ENCODE measurements around the gene ADGRL3.
"Not testable (repeated sequence)": the region's sequence is repeated elsewhere in the genome, so short reads cannot be mapped to it uniquely, and the experiment has no call there.

The ADGRL3 gene

DNA sequence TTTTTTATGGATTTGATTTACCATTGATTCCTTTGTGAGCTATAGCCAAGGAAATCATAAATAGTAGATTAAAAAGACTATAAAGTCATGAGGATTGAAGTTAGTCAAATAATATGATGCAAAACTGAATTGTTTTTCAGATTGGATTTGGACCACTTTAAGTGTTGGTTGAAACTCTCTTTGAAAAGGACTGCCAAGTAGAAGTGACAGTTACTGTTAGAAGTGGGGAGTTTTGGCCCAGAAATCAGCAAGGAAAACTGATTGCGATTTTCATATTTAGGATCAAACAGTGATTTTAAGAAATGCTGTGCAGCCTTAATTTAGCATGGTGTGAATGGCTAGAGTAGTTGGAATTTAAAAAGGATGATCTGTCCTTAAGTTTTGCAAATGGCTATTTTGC, 4.9 kb downstream of the ADGRL3 start:
- DNase-seq (ENCODE audit: low read depth, low spot score): no peak

DNA sequence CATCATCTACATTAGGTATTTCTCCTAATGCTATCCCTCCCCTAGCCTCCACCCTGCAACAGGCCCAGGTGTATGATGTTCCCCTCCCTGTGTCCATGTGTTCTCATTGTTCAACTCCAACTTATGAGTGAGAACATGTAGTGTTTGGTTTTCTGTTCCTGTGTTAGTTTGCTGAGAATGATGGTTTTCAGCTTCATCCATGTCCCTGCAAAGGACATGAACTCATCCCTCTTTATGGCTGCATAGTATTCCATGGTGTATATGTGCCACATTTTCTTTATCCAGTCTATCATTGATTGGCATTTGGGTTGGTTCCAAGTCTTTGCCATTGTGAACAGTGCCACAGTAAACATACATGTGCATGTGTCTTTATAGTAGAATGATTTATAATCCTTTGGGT, 7.0 kb downstream of the ADGRL3 start:
- DNase-seq (ENCODE audit: low read depth, low spot score): not testable (repeated sequence)

GRCh38 chr4:61210186-61210939, 10.2 kb downstream of the ADGRL3 start:
- DNase-seq (ENCODE audit: low read depth, low spot score): no peak

GRCh38 chr4:61211781-61212180, 11.7 kb downstream of the ADGRL3 start:
- DNase-seq (ENCODE audit: low read depth, low spot score): no peak

DNA sequence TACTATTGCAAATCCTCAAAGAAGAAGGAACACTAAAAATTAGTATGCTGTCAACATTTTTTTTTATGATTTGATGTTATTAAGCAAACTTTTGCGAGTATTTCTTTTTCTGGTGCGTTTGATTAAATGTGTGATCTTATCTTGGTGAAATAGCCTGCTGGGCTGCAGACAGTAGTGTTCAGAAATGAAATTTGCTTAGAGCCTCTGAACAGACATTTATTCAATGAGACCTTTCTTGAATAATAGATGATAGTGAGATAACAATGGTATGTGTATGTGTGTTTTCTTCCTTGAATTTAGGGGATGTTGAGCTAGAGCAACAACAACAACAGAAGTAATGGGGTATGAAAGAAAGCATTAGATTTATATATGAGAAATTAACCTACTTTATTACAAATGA, 12.7 kb downstream of the ADGRL3 start:
- DNase-seq (ENCODE audit: low read depth, low spot score): no peak

- no peak for DNase-seq (ENCODE audit: low read depth, low spot score)
These were observed 14.6 kb downstream of the ADGRL3 start for GRCh38 chr4:61214680-61215079.

DNA sequence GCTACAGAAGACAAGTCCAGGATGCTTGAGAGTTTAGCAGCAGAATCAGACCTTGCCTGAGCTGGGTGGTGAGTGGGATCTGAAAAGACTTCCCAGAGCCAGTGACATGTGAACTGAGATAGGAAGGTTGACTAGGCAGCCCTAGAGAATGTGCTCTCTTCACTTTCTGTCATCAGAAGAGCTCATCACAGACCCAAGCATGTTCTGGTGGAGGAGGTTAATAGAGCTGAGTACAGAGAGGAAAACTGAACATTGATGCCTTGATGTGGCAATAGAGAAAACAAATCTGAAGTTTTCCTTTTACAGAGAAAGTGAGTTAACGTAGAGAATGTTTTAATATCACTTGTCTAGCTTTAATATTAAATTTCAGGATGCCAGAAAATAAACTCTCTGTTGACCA, 17.1 kb downstream of the ADGRL3 start:
- no peak for DNase-seq (ENCODE audit: low read depth, low spot score)

DNA sequence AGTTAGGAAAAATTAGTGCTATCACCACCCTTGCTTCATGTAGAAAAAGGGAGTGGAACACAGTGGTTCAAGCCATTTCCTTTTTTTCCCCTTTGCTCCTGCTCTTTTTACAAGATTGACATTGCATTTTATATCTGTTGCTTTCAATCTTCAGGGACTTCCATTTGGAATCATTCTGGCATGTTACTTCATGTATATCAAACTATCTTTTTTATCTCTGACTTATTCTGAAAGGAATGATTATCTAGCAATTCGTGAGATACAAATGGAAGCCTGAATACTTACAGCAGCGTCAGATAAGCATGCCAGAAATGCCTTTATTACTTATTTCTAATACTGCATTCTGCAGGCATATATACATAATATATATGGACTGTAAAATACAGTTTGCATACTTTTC, 20.4 kb downstream of the ADGRL3 start:
- no peak for DNase-seq (ENCODE audit: low read depth, low spot score)

DNA sequence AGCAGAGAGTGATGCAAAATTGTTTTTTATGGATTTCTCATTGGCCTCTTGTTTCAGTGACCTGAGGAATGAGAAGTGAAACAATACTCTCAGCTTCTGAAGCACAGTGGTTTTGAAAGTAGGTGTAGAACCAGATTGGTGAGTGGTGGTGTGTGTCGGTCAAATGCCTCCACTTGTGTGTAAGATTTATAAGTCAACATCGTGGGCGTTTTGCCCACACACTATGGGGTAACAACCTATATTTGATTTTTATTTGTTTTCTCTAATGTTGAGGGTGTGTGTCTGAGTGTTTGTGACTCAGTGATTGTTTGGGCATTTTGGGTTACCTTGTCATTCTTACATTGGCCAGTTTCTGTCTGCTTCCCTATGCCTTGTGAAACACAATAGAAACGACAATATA, 23.3 kb downstream of the ADGRL3 start:
- no peak for DNase-seq (ENCODE audit: low read depth, low spot score)

GRCh38 chr4:61224573-61224972, 24.4 kb downstream of the ADGRL3 start:
- no peak for DNase-seq (ENCODE audit: low read depth, low spot score)

- DNase-seq (ENCODE audit: low read depth, low spot score): no peak
These were observed 25.5 kb downstream of the ADGRL3 start for GRCh38 chr4:61225656-61226055.

- DNase-seq (ENCODE audit: low read depth, low spot score): no peak
These were observed 31.3 kb downstream of the ADGRL3 start for GRCh38 chr4:61231421-61231820.

DNA sequence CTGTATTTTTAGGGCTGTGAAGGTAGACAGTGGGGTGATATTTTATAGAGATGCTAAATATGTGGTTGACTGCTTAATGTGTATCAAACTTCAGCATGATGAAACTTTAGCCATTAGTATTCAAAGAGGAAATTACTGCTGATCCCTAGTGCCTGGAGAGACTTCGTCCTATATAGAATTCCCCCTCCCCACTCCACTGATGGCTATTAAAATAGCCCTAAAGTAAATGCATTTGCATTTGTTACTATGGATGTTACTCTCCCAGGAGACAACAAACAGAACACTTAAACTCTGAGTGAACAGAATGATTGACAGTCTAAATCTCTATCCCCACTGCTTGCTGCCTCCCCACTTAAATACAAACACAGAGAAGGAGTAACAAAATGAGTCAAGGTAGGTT, 39.1 kb downstream of the ADGRL3 start:
- no peak for DNase-seq (ENCODE audit: low read depth, low spot score)

DNA sequence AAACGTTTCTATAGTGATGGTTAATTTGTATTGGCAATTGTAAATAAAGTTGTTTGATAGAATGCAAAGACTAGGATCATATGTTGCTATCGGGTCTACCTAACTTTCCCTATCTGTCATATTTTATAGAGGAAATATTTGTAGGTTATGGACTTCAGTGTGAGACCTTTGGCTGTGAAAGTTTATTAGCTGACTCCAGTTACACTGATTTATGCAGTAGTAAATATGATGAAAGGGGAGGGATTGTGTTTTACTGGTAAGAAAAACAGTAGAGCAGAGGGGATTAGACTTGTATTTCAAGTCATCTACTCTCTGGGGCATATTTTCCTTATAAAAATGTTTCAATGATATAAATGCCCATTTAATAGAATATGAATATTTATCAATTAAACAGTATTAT, 43.8 kb downstream of the ADGRL3 start:
- no peak for DNase-seq (ENCODE audit: low read depth, low spot score)

GRCh38 chr4:61245069-61245714, 45.1 kb downstream of the ADGRL3 start:
- no peak for DNase-seq (ENCODE audit: low read depth, low spot score)

GRCh38 chr4:61246034-61246433, 45.9 kb downstream of the ADGRL3 start:
- DNase-seq (ENCODE audit: low read depth, low spot score): no peak

DNA sequence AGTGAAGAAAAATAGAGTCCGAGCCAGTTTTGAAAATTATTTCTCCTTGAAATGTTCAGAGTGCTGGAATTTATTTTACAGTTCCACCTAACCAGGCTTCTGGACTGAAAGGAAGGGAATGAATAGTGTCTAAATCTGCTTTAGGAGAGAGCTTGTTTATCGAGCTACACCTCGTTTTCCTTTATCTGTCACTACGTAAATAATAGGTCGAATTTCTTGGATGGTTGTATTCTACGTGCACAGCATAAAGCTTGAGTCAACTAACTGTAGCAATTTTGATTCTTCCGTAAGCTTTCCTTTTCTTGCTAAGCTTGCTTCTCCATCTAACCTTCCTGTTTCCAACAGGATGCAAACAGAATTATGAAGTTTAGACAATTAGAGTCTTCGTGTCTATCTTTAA, 48.6 kb downstream of the ADGRL3 start:
- no peak for DNase-seq (ENCODE audit: low read depth, low spot score)

- no peak for DNase-seq (ENCODE audit: low read depth, low spot score)
These were observed 51.0 kb downstream of the ADGRL3 start for GRCh38 chr4:61251129-61251528.

GRCh38 chr4:61254406-61254805, 54.3 kb downstream of the ADGRL3 start:
- DNase-seq (ENCODE audit: low read depth, low spot score): no peak

GRCh38 chr4:61273233-61273632, 73.1 kb downstream of the ADGRL3 start:
- peak; percentile 2 for DNase-seq (ENCODE audit: low read depth, low spot score)

GRCh38 chr4:61274286-61274685, 74.2 kb downstream of the ADGRL3 start:
- DNase-seq (ENCODE audit: low read depth, low spot score): no peak

DNA sequence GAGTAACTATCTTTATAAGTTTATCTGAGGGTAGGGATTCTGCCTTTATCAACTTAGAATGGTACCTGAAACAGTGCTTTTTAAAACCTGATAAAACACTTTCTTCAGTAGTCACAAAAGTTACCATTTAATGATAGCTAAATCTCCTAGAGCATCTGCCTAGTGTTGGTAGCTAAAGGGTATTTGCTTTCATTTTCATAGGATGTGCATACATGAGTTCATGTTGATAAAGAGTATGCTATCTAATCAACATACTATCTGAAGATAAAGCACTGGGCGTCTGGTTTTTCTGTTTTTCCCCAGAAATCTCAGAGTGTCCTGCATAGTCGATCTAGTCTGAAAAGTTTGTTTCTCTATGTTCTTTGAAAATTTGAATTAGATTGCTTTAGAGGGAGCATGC, 75.1 kb downstream of the ADGRL3 start:
- DNase-seq (ENCODE audit: low read depth, low spot score): no peak

DNA sequence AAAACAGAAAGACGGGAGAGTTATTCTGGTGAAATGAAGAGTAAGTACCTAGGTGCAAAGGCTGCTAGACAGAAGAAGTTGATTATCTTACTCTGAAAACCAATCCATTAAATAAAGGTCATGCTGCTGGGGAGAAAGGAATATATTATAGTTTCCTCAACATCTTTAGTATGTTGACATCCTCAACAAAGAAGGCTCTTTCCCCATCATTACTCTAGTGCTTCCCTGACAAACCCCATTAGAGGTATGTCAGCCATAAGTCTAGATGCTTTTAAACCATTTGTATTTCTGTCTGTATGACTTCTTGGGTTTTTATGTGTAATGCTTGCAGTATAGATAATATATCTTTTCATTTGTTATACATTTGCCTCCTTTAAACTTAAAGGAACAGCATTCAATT, 75.9 kb downstream of the ADGRL3 start:
- DNase-seq (ENCODE audit: low read depth, low spot score): no peak

Measured in brain pericyte (primary cell).